NK-92 treated with Interleukin-12 subunit alpha and Interleukin-12 subunit beta, amount 100 ng/mL, for 24 hours (cell line): ENCODE measurements around the gene CPA3.

Experiments
- DNase-seq: peaks from one replicate; lab custom pipeline; 2025; lab: John Stamatoyannopoulos, UW

The CPA3 gene

GRCh38 chr3:148916132-148916531 is 51.0 kb downstream of the CPA3 start:
- DNase-seq: no peak

- no peak for DNase-seq
These were observed 57.4 kb downstream of the CPA3 start for GRCh38 chr3:148922467-148922866.

GRCh38 chr3:148923592-148923991 is 58.5 kb downstream of the CPA3 start:
- no peak for DNase-seq

DNA sequence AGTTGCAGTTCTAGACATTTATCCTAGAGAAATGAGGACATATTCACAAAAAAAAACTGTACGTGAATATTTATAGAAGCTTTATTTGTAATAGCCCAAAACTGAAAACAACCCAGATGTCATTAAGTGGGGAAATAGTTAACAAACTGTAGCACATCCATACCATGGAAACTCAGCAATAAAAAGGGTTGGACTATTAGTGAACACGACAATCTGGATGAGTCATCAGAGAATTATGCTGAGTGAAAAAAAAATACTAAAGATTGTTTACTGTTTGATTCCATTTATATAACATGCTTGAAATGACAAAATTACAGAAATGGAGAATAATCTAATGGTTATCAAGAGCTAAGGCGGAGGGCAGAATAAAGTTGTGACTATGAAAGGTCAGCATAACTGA is 59.5 kb downstream of the CPA3 start:
- DNase-seq: no peak

- DNase-seq: no peak
These were observed 60.7 kb downstream of the CPA3 start for GRCh38 chr3:148925845-148926244.

- no peak for DNase-seq
These were observed 65.7 kb downstream of the CPA3 start for GRCh38 chr3:148930752-148931151.

GRCh38 chr3:148931574-148931973 is 66.5 kb downstream of the CPA3 start:
- DNase-seq: no peak

DNA sequence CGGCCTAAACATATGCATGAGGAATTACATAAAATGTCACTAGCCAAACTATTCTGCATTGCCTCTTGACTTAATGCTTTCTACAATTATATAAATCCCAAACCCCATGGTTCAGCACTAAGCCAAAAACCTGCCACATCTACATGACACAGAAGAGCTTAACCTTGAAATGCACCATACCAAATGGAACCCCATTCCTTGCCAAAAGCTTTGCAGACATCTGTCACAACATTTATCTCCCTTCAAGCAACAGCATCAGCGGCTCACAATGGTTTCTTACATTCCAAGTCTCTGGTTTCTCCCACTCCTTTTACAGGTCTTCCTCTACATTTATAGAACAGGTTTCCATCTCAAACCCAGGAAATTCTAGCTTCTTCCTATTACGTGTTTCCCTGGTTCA is 67.9 kb downstream of the CPA3 start:
- DNase-seq: no peak

DNA sequence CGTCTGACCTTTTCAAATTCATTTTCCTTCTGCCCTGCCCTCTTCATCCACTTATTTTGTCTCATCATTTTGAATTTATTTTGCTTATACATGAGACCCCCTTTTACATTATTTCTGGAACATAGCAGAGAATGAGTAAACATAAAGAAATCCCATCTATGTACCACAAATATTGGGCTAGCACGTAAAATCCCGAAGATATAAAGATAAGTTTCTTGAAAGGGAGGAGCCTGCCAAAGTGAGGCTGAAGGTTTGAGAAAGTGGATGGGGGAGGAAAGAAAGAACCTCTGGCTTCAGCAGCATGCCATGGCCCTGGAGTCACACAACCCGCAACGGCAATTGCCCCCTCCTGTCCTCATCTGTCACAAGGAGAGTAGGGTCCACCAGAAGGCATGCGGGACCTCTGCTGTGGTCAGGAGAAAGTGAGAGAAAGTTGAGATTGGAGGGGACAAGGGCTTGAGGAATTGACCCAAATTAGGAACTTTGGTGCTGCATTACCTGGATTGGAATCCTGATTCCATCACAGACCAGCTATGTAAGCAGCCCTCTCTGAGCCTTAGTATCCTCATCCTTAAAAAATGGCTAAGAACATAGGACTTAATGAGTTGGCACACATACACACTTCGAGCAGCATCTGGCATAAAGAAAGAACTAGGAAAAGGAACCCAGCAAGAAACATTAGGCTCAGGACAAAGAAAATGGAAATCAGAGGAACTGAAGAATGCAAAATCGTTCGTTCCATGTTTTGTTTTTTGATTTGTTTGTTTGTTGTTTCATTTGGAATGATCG is 72.6 kb downstream of the CPA3 start:
- no peak for DNase-seq

GRCh38 chr3:148938306-148938705 is 73.2 kb downstream of the CPA3 start:
- DNase-seq: no peak

DNA sequence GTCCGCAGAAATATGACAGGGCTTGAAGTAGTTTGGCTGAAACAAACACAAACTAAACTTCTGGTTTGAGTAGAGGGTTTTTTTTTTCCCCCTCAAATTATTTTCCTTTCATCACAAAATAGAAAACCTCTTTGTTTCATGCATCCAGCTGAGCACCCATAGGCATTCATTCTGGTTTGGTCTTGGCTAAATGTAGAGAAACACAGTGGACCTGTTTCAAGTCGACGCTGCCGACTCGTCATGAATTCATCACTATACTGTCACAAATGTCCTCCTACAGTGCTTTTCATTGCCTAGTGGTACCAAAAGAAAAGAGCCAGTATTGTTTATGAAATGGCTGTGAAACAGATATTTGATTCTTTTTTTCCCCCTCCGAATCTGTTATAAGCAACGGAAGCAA is 73.8 kb downstream of the CPA3 start:
- no peak for DNase-seq

GRCh38 chr3:148940983-148941382 is 75.9 kb downstream of the CPA3 start:
- no peak for DNase-seq

GRCh38 chr3:148943506-148944205 is 78.6 kb downstream of the CPA3 start:
- peak; percentile 14 for DNase-seq

GRCh38 chr3:148945116-148945515 is 80.0 kb downstream of the CPA3 start:
- no peak for DNase-seq
